GM18526 (cell line): ENCODE data around the gene MED29.

Experiments used
- POLR2A ChIP-seq: IDR thresholded peaks from 3 replicates; pipeline ENCODE4 v1.6.1; 2011; ENCODE audit not compliant: insufficient read length; ENCODE audit errors: extremely low read depth

Gene MED29

GRCh38 chr19:39362682-39363657 lies 28.2 kb upstream of the MED29 start:
- no peak for TF ChIP-seq POLR2A

- no peak for TF ChIP-seq POLR2A
Observed at GRCh38 chr19:39363901-39364457, 27.2 kb upstream of the MED29 start.

GRCh38 chr19:39365531-39365930 lies 25.6 kb upstream of the MED29 start:
- TF ChIP-seq POLR2A = no peak

GRCh38 chr19:39369200-39369599 lies 22.0 kb upstream of the MED29 start:
- TF ChIP-seq POLR2A = no peak

- TF ChIP-seq POLR2A = no peak
Observed at GRCh38 chr19:39370735-39371134, 20.4 kb upstream of the MED29 start.

- TF ChIP-seq POLR2A = no peak
Observed at GRCh38 chr19:39372047-39372802, 19.0 kb upstream of the MED29 start.

- TF ChIP-seq POLR2A = no peak
Observed at GRCh38 chr19:39372941-39373340, 18.2 kb upstream of the MED29 start.

GRCh38 chr19:39375929-39376328 lies 15.2 kb upstream of the MED29 start:
- no peak for TF ChIP-seq POLR2A

- TF ChIP-seq POLR2A = no peak
Observed at GRCh38 chr19:39377373-39378362, 13.5 kb upstream of the MED29 start.

GRCh38 chr19:39379865-39380396 lies 11.2 kb upstream of the MED29 start:
- TF ChIP-seq POLR2A = no peak

GRCh38 chr19:39380521-39381502 lies 10.4 kb upstream of the MED29 start:
- no peak for TF ChIP-seq POLR2A

- no peak for TF ChIP-seq POLR2A
Observed at GRCh38 chr19:39381910-39382611, 9.1 kb upstream of the MED29 start.

GRCh38 chr19:39382991-39383828 lies 8.0 kb upstream of the MED29 start:
- TF ChIP-seq POLR2A = no peak
